ENCODE measurements around the gene MET.
"Not testable (repeated sequence)": the region's sequence is repeated elsewhere in the genome, so short reads cannot be mapped to it uniquely, and the experiment has no call there.

MET gene

GRCh38 chr7:116754186-116754585, 82.2 kb downstream of the MET start:
- no peak for DNase-seq (ENCODE audit: low spot score)

- no peak for DNase-seq (ENCODE audit: low spot score)
Measured at GRCh38 chr7:116757283-116757682, 85.3 kb downstream of the MET start.

DNA sequence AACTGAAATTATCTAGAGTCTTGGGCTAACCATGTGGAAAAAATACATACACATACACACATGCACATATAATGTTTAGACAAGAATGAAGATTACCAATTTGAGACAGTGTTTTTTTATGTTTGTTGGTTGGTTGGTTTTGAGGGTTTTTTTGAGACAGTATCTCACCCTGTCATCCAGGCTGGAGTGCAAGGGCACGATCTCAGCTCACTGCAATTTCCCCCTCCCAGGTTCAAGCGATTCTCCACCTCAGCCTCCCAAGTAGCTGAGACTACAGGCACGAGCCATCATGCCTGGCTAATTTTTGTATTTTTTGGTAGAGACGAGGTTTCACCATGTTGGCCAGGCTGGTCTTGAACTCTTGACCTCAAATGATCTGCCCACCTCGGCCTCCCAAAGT, 87.6 kb downstream of the MET start:
- DNase-seq (ENCODE audit: low spot score) = not testable (repeated sequence)

DNA sequence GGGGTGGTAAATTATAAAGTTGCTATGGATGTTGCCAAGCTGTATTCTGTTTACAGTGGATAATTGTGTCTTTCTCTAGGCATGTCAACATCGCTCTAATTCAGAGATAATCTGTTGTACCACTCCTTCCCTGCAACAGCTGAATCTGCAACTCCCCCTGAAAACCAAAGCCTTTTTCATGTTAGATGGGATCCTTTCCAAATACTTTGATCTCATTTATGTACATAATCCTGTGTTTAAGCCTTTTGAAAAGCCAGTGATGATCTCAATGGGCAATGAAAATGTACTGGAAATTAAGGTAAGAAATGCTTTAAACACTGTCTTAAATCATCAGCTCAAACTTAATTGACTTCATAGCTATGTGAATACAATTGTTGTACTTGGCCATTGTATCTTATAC, 91.0 kb downstream of the MET start:
- no peak for DNase-seq (ENCODE audit: low spot score)

DNA sequence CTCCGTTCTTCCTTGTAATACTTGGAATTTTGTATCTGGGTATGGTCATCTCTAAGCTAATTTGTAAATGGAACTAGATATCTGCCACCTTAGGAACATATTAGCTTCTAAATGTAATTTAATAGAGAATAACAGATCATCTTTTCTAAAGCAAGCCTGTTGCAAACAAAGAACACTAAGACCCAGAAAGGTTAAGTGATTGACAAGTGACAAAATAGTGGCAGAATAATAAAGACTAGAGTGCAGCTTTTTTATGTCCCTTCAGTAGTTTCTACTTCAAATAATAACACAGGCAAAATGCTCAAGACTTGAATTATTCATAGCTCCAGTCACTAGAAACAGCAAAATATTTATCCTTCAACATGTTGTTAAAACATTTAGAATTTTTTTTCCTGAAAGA, 91.7 kb downstream of the MET start:
- DNase-seq (ENCODE audit: low spot score) = no peak

GRCh38 chr7:116766881-116767280, 94.9 kb downstream of the MET start:
- DNase-seq (ENCODE audit: low spot score) = no peak

- DNase-seq (ENCODE audit: low spot score) = no peak
Measured at GRCh38 chr7:116769546-116769945, 97.5 kb downstream of the MET start.

- no peak for DNase-seq (ENCODE audit: low spot score)
Measured at GRCh38 chr7:116770941-116771340, 98.9 kb downstream of the MET start.

GRCh38 chr7:116771640-116772039, 99.6 kb downstream of the MET start:
- no peak for DNase-seq (ENCODE audit: low spot score)

- no peak for DNase-seq (ENCODE audit: low spot score)
Measured at GRCh38 chr7:116772423-116772863, 100.4 kb downstream of the MET start.

DNA sequence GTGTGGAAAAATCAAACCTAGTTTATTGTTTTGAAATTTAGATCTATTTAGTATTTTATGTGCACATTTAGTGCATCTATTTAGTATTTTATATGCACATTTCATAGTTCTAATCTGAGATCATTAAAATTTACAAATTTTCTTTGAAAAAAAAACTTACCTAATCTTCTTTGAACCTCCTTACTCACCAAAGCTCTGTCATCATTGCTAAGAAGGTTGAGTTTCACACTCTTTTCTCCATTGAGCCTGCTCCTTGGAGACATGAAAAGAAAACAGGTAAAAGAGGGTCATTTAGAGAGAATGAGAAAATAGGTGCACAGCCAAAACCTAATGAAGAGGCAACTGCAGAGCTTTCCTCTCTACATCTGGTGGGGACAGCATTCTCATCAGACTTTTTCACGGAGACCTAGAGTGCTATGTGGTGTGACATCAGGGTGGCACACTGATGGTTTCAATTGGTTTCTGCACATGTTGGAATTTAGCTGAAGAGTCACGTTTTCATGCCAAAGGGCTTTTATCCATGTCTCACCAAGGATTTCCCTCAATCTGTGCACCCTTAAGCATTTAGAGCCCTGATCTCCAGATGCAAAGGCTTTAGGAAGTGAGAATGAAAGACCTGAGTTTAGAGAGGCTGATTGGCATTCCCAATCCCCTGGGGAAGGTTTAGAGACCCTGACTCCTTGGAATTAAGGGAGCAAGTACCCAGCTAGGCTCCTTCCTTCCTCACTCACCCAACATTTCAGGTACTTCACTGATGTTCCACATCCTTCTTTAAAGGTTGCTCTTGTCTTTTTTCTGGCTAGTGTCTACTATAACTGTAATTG, 101.1 kb downstream of the MET start:
- no peak for DNase-seq (ENCODE audit: low spot score)

GRCh38 chr7:116776046-116776445, 104.0 kb downstream of the MET start:
- no peak for DNase-seq (ENCODE audit: low spot score)

- no peak for DNase-seq (ENCODE audit: low spot score)
Measured at GRCh38 chr7:116776610-116777289, 104.8 kb downstream of the MET start.

DNA sequence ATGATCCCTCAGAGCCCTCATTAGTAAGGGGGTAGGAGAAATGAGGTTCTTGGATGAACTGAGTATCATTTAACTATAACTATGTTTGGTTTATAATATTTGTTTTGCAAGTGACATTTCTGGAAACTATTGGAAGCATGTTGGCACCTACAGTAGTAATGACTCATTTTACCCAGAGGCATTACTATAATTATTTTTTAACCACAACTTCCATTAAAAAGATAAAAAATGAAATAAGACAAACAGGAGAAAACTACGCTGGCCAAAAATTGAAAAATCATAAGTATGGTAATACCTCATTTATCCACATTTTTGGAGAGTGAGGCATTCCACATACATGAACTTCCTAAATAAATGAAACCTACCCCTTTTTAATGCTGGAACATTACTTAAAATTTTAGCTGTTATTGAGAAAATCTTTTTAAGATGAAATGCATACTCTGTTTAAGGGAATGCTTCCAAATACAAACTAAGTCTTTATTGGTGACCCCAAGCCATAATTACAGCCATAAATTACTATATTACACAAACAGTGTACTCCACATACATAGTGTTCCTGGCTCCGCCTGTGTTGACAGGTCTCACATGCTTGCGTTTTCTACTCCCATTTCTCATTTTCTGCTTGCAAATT, 105.8 kb downstream of the MET start:
- no peak for DNase-seq (ENCODE audit: low spot score)

DNA sequence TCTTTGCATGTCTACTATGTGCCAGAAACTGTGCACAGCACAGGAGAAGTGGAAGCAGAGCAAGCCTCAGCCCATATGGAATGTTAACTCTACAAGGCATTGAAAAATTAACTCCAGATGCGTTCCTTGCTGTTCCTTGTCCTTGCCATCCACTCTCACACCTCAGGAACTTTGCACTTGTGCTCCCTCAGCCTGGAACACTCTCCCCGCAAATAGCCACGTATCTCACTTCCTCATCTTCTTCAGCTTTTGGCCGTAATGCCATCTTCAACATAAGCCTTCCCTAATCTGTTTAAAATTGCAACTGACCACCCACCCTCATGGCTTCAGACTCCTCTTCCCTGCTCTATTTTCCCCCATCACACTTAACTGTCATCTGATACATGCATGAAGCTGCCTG, 107.2 kb downstream of the MET start:
- no peak for DNase-seq (ENCODE audit: low spot score)

DNA sequence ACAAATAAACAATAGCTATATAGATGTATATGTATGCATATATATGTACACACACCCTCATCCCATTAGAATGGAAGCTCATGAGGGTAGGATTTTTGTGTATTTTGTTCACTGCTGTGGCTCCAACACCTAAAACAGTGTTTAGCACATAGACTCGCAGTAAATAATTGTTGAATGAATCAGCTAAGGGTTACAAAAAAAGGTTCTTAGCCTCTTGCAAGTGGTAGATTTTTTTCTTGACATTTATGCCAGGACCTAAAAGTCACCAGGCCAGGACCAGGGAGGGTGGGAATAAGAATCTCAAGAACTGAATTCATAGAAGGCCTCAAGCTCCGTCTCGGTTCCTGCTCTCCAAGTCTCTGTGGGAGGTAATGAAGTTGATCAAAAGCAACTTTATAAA, 107.9 kb downstream of the MET start:
- no peak for DNase-seq (ENCODE audit: low spot score)

GRCh38 chr7:116780521-116780920, 108.5 kb downstream of the MET start:
- DNase-seq (ENCODE audit: low spot score) = no peak

DNA sequence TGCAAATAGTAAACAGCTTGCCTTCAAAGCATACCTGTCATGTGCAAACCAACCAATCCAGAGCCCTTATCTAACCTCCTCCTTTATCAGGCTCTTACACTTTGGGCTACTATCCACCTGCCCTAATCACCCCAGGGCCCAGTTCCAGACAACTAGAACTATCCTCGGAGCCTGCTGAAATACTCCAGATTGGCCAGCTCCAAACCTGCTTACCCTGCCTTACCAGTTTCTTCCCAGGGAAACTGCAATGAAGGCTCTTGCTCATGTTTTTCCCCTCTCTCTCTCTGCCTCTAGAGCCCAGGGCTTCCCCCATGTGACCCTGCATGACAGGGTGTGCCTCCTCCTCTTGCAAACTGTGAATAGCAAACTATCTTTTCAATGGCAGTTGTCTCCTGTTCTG, 109.0 kb downstream of the MET start:
- no peak for DNase-seq (ENCODE audit: low spot score)

- DNase-seq (ENCODE audit: low spot score) = no peak
Measured at GRCh38 chr7:116781584-116781983, 109.6 kb downstream of the MET start.

DNA sequence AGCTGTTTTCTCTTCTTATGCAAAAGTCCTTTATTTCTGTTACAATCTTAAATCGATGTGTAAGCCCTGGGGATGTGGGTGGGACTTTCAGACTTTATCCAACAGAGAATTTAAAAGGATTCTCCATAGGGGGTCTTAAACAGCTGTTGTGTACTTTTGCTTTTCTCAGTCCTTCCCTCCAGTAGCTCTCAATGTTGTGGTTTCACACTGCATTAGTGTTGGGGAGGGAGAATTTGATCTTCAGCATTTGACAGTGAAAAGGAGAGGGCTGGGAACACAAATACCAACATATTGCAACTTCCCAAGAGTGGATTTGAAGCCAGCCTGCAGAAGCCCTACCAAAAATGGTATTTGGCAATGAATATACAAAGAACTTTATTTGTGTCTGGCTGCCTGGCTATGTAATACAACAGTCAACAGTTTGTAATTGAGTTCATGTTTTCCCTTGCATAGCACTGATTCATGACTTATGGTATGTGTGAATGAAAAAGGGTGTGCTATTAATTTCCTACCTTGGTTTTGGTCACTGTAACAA, 110.2 kb downstream of the MET start:
- no peak for DNase-seq (ENCODE audit: low spot score)

DNA sequence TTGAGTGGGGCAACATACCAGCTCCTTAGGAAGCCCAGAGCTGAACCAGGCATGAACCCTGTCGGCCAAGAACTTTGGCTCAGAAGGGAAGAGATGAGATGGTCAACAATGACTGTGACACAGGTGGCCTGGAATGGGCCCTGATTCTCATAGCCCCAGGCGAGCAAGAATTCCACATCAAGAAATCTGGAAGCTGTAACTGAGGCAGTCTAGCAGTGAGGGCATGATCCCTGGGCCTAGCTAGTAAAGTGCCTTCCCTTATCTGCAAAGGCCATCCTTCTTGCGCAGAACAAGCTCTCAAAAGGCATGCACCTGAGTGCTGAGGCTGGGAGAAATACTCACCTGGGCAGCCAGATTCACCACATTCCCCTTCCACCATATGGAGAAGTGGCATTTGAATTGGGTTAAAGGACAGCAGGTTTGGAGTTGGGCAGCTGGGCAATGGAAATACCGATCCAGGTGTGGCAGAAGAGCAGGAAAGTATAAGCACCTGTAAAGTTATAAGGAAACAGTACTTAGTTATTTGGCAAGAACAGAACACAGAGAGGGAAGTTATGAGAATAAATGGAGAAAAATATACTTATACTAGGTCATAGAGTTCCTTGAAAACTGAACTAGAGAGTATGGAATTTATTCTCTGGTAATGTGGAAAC, 111.8 kb downstream of the MET start:
- DNase-seq (ENCODE audit: low spot score) = no peak

DNA sequence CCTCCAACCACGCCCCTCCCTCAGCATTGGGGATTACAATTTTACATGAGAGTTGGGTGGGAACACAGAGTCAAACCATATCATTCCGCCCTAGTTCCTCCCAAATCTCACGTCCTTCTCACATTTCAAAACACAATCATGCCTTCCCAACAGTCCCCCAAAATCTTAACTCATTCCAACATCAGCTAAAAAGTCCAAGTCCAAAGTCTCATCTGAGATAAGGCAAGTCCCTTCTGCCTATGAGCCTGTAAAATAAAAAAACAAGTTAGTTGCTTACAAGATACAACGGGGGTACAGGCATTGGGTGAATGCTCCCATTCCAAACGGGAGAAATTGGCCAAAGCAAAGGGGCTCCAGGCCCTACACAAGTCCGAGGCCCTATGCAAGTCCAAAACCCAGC, 112.7 kb downstream of the MET start:
- no peak for DNase-seq (ENCODE audit: low spot score)

Measured in hematopoietic multipotent progenitor cell treated with erythropoietin and hydrocortisone succinate and interleukin-3 and kit ligand, for 17 days (in vitro differentiated cells).